ENCODE results near the gene DHRS1.
"Not testable (repeated sequence)": the region's sequence is repeated elsewhere in the genome, so short reads cannot be mapped to it uniquely, and the experiment has no call there.

DHRS1 gene

GRCh38 chr14:24299255-24300191 lies at the start of gene DHRS1, which contains the start of gene NOP9:
TSS of gene DHRS1 (minus strand) at chr14:24299780. CDS start at chr14:24299106, 674 bp downstream.
TSS of gene NOP9 (plus strand) at chr14:24299850. CDS start at chr14:24299955, 105 bp downstream.
- peak; percentile 85 for DNase-seq

GRCh38 chr14:24348186-24348585 lies 48.6 kb upstream of the DHRS1 start:
- DNase-seq: no peak

- DNase-seq: no peak
Observed at GRCh38 chr14:24347134-24347533, 47.6 kb upstream of the DHRS1 start.

- DNase-seq: no peak
Observed at GRCh38 chr14:24343795-24344660, 44.4 kb upstream of the DHRS1 start.

GRCh38 chr14:24342889-24343288 lies 43.3 kb upstream of the DHRS1 start:
- no peak for DNase-seq

- no peak for DNase-seq
Observed at GRCh38 chr14:24340606-24341005, 41.0 kb upstream of the DHRS1 start.

- no peak for DNase-seq
Observed at GRCh38 chr14:24339284-24340151, 39.9 kb upstream of the DHRS1 start, which contains the start of gene RIPK3. TSS of gene RIPK3 (minus strand) at chr14:24339991. CDS start at chr14:24339826, 165 bp downstream.

- no peak for DNase-seq
Observed at GRCh38 chr14:24338843-24339242, 39.3 kb upstream of the DHRS1 start.

- DNase-seq: no peak
Observed at GRCh38 chr14:24337824-24338175, 38.2 kb upstream of the DHRS1 start.

GRCh38 chr14:24337144-24337823 lies 37.7 kb upstream of the DHRS1 start:
- DNase-seq: no peak

- no peak for DNase-seq
Observed at GRCh38 chr14:24335461-24336171, 36.0 kb upstream of the DHRS1 start.

GRCh38 chr14:24334431-24335291 lies 35.1 kb upstream of the DHRS1 start, which contains the start of gene ADCY4:
TSS of gene ADCY4 (minus strand) at chr14:24335071. CDS start at chr14:24334652, 419 bp downstream.
- DNase-seq: no peak

GRCh38 chr14:24332268-24332993 lies 32.9 kb upstream of the DHRS1 start:
- peak; percentile 27 for DNase-seq

- DNase-seq: no peak
Observed at GRCh38 chr14:24331731-24332267, 32.2 kb upstream of the DHRS1 start.

- no peak for DNase-seq
Observed at GRCh38 chr14:24330973-24331674, 31.5 kb upstream of the DHRS1 start.

GRCh38 chr14:24329736-24330135 lies 30.2 kb upstream of the DHRS1 start:
- DNase-seq: no peak

GRCh38 chr14:24329073-24329663 lies 29.6 kb upstream of the DHRS1 start:
- DNase-seq: no peak

- not testable (repeated sequence) for DNase-seq
Observed at GRCh38 chr14:24327914-24328313, 28.3 kb upstream of the DHRS1 start.
